DMS153 treated with DMSO at 0.1 percent for 48 hours (cell line): ENCODE results near the gene PEAK3.
A peak's percentile ranks its signal among the peaks of the same experiment; 100 is the strongest.
"Not testable (repeated sequence)": the region's sequence is repeated elsewhere in the genome, so short reads cannot be mapped to it uniquely, and the experiment has no call there.

Source experiments
- DNase-seq: peaks from one replicate; lab custom pipeline; 2025; ENCODE audit not compliant: unreplicated experiment; lab: John Stamatoyannopoulos, UW

Gene PEAK3

DNA sequence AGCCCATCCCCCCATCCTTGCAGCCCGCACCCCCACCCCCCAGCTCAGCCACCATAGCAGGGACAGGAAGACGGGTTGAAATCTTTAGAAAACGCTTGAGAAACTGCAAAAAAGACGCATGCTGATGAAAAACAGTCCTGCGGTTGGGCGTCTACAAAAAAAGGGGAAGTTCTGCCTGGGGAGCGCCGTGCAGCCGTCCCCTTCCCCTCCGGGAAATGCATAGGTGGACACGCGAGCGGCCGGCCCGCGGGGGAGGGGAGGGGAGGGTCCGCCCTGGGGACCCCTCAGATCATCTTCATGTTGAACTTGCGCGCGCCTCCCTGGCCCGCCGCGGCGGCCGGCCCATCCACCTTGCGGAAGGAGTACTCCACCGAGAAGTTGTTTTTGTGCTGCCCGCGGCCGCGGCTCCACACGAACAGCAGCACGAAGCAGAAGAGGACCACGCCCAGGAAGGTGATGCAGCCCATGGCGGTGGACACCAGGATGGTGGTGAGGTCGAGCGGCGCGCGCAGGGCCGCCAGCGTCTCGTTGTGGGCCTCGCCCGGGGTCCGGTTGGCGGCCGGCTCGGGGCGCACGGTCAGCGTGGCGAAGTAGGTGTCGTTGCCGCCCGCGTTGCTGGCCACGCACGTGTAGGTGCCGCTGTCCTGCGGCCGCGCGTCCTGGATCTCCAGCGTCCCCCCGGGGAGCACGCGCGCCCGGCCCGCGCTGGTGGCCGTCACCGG lies 7.9 kb upstream of the PEAK3 start:
- no peak for DNase-seq

DNA sequence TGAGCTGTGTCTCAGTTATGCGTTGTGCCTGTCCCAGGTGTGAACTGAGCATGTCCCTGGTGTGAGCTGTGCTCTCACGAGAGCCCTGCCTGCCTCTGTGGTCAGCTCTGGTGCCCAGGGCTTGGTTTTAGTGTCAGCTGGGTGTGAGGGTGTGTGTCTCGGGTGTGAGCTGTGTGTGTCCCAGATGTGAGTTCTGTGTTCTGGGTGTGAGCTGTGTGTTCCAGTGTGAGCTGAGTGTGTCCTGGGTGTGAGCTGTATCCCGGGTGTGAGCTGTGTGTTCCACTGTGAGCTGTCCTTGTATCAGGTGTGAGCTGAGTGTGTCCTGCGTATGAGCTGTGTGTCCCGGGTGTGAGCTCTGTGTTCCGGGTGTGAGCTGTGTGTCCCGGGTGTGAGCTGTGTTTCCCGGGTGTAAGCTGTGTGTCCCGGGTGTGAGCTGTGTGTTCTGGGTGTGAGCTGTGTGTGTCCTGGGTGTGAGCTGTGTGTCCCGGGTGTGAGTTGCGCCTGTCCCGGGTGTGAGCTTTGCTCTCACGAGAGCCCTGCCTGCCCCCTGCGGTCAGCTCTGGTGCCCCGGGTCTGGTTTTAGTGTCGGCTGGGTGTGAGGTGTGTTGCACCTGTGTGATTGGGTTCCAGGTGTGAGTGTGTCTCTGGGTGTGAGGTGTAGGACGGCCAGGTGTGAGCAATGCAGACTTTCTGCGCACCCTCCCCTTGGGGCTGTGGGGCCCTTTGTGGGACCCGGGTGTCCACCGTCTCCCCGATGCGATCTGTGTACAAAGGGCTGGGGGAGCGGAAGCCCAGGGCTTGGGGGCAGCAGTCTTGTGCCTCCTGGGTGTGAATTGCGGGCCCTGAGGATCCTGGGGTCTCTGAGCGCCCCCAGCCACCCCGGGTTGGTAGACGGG lies 7.1 kb upstream of the PEAK3 start:
- DNase-seq, result no peak

DNA sequence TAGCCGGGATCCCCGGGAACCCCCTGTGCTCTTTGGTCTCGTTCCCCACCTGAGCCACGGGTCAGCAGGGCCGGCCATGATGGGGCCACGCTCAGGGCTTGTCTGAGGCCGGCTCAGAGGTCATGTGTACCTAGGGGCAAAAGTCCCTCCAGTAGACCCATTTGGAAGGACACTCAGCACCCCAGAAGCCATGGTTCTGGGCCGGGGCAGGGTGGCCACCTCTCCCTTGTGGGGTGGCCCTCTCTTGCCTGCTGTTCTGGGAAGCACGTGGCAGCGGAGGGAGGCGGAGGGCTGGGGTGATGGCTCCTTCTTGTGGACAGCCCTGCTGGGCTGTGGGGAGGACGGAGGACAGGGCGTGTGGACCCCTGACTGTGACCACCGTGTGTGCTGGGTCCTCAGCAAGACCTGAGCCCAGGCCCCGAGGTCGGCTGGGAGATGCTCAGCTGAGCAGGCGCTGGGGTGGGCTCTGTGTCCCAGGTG lies 6.4 kb upstream of the PEAK3 start:
- no peak for DNase-seq

DNA sequence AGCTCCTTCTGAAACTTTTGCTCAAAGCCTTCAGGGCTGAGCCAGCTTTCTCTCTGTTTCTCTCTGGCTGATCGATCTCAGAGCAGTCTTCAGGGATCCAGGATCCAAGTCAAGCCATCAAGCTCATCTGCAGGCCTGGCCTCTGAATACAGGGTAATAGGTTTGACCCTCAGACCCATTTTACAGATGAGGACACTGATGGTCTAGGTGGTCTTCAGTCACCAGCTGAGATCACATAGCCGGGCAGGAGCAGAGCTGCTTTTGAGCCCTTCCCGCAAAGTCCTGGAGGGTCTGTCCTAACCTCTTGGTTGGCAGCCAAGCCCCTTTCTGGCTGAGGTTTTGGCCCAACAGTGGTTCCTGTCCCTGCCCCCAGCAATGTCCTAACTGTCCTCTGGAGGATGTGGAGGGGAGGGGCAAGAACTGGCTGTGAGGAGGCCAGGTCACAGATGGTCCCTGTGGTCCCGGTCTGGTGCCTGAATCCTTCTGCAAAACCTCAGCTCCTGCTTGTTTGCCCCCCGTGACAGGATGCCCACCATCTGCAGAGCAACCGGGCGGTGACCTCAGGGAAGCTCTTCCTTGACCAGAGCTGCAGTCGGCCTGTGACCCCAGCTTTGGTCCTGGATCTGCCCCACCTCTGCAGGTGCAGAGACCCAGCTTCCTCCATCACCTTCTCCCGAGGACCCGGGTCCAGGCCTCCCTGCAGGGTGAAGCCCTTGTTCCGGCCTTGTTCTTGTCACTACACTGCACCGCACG lies 5.8 kb upstream of the PEAK3 start:
- DNase-seq, result no peak

DNA sequence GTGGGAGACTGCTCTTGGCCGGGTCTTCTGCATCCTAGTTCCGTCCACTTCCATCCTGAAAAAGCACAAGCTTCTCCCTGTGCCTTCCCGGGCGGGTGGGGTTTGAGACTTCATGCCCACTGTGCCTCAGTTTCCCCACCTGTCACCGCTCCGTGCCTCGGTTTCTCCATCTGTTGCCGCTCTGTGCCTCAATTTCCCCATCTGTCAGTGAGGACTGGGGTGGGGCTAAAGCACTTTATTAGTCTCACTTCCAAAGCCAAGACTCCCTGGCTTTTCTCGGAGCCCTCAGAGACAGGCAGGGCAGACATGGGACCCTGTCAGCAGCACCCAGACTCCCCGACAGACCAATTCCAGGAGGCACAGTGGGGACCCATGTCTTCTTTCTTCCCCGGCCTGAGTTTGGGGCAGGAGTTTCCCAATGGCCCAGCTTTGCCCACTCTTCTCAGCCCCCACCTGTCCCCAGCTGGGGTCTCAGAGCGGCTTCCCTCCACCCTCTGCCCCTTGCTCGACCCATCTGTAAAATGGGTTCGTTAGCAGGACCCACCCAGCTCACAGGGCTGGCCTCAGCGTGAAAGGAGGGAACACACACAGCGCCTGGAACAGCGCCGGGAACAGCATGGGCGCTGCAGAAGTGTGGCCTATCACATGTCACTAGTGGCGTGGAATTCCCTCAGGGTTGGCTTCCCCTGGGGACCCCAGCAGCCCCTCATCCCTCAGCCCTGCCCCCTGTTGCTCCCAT lies 4.6 kb upstream of the PEAK3 start:
- no peak for DNase-seq

DNA sequence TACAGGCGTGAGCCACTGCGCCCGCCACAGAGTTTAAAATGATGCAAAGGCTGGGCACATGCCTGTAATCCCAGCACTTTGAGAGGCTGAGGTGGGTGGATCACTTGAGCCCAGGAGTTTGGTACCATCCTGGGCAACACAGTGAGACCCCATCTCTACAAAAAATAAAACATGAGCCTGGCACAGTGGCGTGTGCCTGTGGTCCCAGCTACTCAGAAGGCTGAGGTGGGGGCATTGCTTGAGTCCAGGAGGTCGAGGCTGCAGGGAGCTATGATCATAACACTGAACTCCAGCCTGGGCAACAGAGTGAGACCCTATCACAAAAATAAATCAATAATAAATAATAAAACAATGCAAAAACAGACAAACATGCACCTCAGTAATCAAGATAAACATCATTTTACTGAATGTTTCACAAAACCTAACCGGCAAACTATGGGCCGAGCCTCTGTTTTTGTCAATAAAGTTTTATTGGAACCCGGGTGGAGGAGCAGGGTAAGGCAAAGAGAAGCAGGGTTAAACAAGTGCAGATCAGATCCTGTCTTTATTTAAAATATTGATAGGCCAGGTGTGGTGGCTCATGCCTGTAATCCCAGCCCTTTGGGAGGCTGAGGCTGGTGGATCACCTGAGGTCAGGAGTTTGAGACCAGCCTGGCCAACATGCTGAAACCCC lies 2.0 kb upstream of the PEAK3 start:
- DNase-seq, result no peak

DNA sequence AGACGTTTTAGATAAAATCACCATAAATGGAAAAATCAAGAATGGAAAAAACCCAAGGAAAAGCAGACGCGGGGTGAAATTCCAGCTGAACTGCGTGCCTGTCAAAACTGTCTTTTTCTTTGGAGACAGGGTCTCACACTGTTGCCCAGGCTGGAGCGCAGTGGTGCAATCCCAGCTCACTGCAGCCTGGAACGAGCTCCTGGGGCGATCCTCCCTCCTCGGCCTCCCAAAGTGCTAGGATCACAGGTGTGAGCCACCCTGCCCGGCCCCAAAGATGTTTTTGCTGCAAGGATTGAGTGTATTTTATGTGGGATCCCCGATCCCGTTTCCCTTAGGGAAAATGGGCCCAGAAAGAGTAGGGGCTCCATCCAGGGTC lies 875 bp upstream of the PEAK3 start:
- no peak for DNase-seq

DNA sequence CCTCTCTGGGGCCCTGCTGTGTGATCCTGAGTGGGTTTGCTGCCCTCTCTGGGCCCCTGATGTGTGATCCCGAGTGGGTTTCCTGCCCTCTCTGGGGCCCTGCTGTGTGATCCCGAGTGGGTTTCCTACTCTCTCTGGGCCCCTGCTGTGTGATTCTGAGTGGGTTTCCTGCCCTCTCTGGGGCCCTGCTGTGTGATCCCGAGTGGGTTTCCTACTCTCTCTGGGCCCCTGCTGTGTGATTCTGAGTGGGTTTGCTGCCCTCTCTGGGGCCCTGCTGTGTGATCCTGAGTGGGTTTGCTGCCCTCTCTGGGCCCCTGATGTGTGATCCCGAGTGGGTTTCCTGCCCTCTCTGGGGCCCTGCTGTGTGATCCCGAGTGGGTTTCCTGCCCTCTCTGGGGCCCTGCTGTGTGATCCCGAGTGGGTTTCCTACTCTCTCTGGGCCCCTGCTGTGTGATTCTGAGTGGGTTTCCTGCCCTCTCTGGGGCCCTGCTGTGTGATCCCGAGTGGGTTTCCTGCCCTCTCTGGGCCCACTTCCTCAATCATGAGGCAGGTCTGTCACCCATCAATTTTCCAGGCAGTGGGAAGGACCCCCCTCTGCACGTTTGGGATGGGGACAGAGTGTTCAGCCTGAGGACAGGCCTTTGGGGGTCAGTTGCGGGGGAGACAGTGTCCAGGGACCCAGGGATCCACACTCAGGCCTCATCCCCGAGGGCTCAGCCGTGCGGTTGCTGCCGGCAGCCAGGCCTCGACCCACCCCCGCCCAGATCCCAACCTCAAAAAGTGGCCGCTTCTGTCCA lies 512 bp downstream of the PEAK3 start:
- DNase-seq, result not testable (repeated sequence)

DNA sequence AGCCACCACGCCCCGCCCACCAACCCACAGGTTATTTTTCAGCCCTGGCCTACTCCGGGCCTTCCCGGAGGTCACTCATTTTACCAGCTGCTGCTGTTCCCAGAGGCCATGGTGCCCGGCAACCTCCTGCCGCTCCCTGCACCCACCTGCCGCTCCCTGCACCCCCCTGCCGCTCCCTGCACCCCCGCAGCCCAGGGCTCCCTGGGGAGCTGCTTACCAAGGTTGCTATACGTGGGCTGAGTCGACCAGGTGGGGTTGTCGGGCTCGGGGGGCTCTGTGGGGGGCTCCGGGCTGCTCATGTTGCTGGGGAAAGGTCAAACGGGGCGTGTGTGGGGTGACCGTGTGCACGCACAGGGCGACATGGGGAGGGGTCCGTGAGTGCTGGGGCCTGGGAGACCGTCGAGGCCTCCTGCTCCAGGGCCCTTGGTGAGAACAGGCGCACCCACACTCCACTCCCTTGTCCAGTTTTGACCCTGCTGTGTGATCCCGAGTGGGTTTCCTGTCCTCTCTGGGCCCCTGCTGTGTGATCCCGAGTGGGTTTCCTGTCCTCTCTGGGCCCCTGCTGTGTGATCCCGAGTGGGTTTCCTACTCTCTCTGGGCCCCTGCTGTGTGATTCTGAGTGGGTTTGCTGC lies 1.2 kb downstream of the PEAK3 start:
- DNase-seq, result no peak

DNA sequence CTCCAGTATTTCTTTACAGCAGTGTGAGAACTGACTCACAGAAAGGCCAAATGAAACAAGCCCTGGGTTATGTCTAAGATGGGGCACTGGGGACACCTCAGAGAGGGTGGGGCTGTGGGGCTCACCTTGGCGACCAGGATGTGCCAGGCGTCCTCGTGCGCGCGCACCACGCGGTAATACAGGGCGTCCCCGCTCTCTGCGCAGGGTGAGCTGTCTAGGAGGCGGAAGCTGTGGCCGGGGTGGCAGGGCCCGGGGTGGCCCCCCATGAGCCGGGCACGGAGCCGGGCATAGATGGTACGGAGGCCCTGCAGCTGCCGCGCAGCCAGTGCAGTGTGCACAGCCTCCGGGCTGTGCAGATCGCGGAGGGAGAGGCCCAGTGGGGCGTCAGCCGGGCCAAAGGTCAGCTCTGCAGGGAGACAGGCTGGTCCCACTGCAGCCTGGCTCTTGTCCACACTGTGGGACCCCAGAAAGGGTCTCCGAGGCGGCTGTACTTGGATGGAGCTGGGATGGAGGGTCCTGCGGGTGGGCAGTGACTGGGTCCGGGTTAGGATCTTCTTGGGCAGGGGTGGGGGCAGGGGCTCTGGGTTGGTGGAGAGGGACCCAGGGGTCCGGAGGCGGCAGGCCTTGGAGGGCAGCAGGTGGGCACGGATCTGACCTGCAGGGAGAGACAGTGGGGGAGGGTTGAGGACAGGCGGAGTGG lies 3.4 kb downstream of the PEAK3 start:
- no peak for DNase-seq

DNA sequence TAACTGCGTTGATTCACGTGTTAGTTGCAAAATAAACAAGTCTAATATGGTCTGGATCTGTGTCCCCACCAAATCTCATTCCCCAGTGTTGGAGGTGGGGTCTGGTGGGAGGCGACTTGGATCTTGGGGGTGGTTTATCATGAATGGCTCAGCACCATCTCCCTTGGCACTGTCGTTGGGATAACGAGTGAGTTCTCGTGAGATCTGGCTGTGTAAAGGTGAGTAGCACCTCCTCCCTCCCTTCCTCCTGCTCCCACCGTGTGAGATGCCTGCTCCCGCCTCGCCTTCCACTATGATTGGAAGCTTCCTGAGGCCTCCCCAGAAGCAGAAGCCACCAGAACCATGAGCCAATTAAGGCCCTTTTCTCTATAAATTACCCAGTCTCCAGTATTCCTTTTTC lies 4.8 kb downstream of the PEAK3 start:
- DNase-seq, result no peak

DNA sequence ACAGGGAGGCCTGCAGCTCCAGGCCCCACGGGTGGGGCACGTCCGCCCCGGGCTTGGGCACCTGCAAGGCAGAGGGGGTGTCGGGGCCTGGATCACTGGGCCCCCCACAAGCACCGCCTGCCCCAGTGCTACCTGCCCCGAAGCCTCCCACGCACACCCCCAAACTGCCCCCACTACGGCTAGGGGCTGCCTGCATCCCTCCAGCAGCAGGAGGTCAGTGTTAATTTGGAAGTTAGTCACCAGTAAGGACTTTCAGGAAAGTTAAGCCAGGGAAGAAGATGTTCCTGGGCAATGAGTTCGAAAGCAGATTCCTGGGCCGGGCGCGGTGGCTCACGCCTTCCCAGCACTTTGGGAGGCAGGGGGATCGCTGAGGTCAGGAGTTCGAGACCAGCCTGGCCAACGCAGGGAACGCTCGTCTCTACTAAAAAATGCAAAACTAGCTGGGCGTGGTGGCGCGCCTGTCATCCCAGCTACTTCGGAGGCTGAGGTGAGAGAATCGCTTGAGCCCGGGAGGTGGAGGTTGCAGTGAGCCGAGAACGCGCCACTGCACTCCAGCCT lies 5.5 kb downstream of the PEAK3 start:
- no peak for DNase-seq

DNA sequence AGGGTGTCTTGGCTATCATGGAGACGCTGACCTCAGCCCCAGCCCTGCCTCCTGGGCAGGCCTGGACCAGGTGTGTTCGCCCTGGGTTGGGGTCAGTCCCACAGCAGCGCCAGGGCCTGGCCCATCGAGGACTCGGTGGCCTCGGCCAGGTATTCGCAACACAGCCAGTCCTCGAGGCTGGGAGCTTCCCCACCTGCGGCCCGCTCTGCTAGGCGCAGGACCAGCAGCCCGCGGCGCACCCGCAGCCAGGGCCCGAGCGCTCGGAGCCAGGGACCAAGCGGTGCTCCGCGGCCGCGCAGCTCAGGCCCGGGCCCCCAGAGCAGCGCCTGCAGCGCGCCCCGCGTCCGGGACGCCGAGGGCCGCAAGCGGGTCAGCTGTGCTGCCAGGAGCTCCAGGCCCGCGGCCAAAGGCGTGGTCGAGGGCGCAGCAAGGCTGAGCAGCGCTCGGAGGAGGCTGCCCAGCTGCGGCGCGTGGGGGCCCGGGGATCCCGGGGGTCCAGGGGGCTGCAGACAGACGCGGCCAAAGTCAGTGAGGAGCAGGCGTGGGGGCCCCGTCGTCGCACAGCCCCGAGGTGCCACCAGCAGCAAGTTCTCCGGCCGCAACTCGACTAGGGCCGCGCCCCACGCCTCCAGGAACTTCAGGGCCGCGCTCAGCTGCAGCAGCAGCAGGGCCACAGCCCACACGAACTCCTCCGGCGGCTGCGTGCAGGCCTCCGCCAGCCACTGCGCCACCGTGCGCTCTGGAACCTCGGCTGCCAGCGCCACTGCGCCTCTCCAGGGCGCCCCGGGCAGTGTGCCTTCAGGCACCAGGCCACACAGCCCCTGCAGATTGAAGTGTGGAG lies 6.2 kb downstream of the PEAK3 start:
- no peak for DNase-seq

DNA sequence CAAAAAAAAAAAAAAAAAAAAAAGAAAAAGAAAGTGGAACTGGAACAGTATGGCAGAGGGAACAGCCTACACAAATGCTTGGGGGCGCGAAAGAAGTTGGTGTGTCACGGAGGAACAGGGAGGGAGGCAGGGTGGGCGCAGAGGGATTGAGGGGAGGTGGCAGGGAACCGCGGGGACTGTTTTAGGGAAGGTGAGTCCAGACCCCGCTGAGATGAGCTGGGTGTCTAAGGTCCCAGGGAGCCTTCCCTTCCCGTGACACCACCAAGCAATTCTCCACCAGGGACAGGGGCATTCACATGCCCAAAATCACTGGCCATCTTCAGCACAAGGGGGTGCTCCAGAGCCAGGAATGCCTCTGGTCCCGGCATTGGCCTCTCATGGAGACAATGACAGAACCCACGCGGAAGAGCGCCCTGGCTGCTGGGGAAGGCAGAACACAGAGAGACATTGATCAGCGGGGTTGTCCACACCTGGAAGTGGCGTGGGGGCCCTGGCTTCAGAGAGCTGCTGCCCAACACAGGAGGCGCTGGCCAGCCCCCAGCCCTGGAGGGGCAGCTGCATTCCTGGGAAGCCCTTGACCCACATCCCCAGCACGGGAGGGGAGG lies 6.9 kb downstream of the PEAK3 start:
- no peak for DNase-seq

DNA sequence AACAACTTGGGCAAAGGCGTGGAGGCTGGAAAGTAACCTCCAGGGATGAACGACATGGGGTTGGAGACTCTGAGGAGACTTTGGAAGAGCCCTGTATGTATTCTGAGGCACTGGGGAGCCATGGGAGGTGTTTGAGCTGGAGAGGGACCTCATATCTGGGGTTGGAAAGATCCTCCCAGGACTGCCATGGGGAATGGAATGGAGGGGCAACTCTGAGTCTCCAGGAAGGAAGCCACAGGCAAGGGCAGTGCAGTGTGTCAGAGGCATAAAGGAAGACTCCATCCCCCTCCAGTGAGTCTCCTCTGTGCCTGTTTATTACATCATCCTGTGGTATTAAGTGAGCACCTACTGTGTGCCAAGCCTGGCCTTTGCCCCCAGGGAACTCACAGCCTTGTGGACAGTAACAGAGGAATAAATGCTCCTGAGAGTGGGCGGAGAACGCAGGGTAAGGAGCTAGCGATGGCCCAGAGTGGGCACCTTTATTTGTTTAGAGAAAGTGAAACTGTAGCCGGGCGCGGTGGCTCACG lies 7.7 kb downstream of the PEAK3 start:
- DNase-seq, result no peak

DNA sequence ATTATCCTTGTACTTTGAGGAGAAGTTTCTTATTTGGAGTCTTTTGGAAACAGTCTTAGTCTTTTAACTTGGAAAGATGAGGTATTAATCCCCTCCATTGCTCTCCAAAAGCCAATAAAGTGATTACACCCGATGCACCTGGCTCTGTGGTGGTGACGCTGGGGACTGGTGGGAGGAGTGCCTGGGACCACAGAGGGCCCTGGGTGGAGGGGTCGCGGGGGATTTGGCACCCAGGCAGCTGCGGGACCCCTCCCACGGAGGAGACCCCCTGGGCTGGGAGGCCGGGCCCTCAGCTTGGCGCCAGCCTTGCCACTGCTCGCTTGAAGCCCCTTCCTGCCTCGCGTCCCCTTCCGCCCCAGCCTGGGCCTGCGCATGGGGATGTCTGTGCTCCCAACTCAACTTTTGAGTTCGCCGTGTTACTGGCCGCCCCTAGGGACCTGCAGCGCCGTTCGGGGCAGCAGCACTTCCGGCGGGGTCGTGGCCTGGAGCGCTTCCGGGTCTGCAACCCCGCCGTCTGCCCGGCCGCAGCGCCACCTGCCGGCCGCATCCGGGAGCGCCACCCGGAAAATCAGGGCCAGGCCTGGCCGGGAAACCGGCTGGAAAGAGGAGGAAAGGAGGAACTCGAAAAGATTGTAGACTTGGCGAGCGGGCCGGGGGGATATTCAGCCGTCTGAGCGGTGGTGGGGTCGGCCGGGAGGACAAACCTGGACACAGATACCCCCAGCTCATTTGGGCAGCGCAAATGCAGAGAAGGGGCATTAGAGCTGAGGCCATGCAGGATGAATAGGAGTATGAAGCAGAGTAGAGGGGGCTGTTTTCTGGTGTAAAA lies 8.4 kb downstream of the PEAK3 start:
- peak; percentile 22 for DNase-seq
